HG02588 (cell line): ENCODE data around the gene ZNF57.
A peak's percentile ranks its signal among the peaks of the same experiment; 100 is the strongest.
"Not testable (repeated sequence)": the region's sequence is repeated elsewhere in the genome, so short reads cannot be mapped to it uniquely, and the experiment has no call there.

Source experiments
- ATAC-seq: cut with Tn5 transposase; IDR thresholded peaks from one replicate; pipeline ENCODE4 v1.9.1; 2021; ENCODE audit warnings: mild to moderate bottlenecking, moderate library complexity; ENCODE audit not compliant: unreplicated experiment

Gene ZNF57

GRCh38 chr19:2890531-2890930, 10.2 kb upstream of the ZNF57 start:
- ATAC-seq = not testable (repeated sequence)

- ATAC-seq = no peak
These were observed 4.0 kb upstream of the ZNF57 start for GRCh38 chr19:2896694-2897093.

GRCh38 chr19:2902590-2903218, 2.0 kb downstream of the ZNF57 start:
- no peak for ATAC-seq

- ATAC-seq = not testable (repeated sequence)
These were observed 2.6 kb downstream of the ZNF57 start for GRCh38 chr19:2903326-2903725.

GRCh38 chr19:2905918-2906519, 5.3 kb downstream of the ZNF57 start:
- ATAC-seq = no peak

GRCh38 chr19:2906631-2907195, 6.0 kb downstream of the ZNF57 start:
- no peak for ATAC-seq

GRCh38 chr19:2912306-2912705, 11.6 kb downstream of the ZNF57 start:
- ATAC-seq = no peak

- ATAC-seq = no peak
These were observed 16.8 kb downstream of the ZNF57 start for GRCh38 chr19:2917275-2918184.

GRCh38 chr19:2922987-2923386, 22.3 kb downstream of the ZNF57 start:
- ATAC-seq = no peak

- no peak for ATAC-seq
These were observed 22.8 kb downstream of the ZNF57 start for GRCh38 chr19:2923510-2923909.

GRCh38 chr19:2926341-2927031, 25.8 kb downstream of the ZNF57 start:
- no peak for ATAC-seq

- no peak for ATAC-seq
These were observed 26.3 kb downstream of the ZNF57 start for GRCh38 chr19:2927032-2927430.

- no peak for ATAC-seq
These were observed 32.8 kb downstream of the ZNF57 start for GRCh38 chr19:2933490-2933910.

- not testable (repeated sequence) for ATAC-seq
These were observed 35.1 kb downstream of the ZNF57 start for GRCh38 chr19:2935863-2936262.

GRCh38 chr19:2942928-2943640, 42.4 kb downstream of the ZNF57 start:
- no peak for ATAC-seq

GRCh38 chr19:2944403-2944774, 43.7 kb downstream of the ZNF57 start:
- ATAC-seq = no peak

- peak; percentile 91 for ATAC-seq
These were observed 44.2 kb downstream of the ZNF57 start, which contains the start of gene ZNF77 for GRCh38 chr19:2944775-2945574. Gene ZNF77, minus strand, starts transcription at chr19:2944971. Its CDS starts 131 bp downstream, at chr19:2944840.

GRCh38 chr19:2945575-2946184, 45.0 kb downstream of the ZNF57 start:
- no peak for ATAC-seq

- ATAC-seq = no peak
These were observed 49.2 kb downstream of the ZNF57 start for GRCh38 chr19:2949939-2950285.
